NB4 (cell line): ENCODE data around the gene KCNJ2.

Experiments
- CTCF ChIP-seq: IDR thresholded peaks from one replicate; pipeline ENCODE4 v1.5.1; 2012; ENCODE audit warnings: low read depth, low read length
- MAX ChIP-seq: IDR thresholded peaks from 2 replicates; pipeline ENCODE4 v1.6.1; 2011; ENCODE audit warnings: low read depth, low read length
- POLR2A ChIP-seq: IDR thresholded peaks from 2 replicates; pipeline ENCODE4 v1.6.1; 2011; ENCODE audit warnings: mild to moderate bottlenecking; ENCODE audit not compliant: insufficient read length; ENCODE audit errors: extremely low read depth

GRCh38 chr17:70195091-70195490 lies 25.8 kb downstream of the KCNJ2 start:
- no peak for TF ChIP-seq CTCF
- TF ChIP-seq POLR2A = no peak
- TF ChIP-seq MAX = no peak
